Progenitor cell of endocrine pancreas (in vitro differentiated cells): ENCODE data around the gene TET2. TPM values are rescaled to one million over a fixed set of nuclear protein-coding genes. Genes with fewer than 3 reads are reported as not detected.

Source experiments
- DNase-seq: peaks from one replicate; pipeline ENCODE4 v3.0.0; 2021; ENCODE audit warnings: low spot score; ENCODE audit not compliant: unreplicated experiment
- H3K27ac Mint-ChIP-seq: 2 replicates; pipeline ENCODE4 v1.8.0; 2021; ENCODE audit warnings: mild to moderate bottlenecking, moderate library complexity, mixed read lengths
- H3K27me3 Mint-ChIP-seq: 2 replicates; pipeline ENCODE4 v1.8.0; 2021; ENCODE audit warnings: mixed read lengths
- H3K36me3 Mint-ChIP-seq: 2 replicates; pipeline ENCODE4 v1.8.0; 2022; ENCODE audit warnings: mixed read lengths; ENCODE audit not compliant: insufficient read depth
- H3K4me1 Mint-ChIP-seq: 2 replicates; pipeline ENCODE4 v1.8.0; 2021; ENCODE audit warnings: low read depth, mixed read lengths
- H3K4me3 Mint-ChIP-seq: 2 replicates; pipeline ENCODE4 v1.8.0; 2021; ENCODE audit warnings: low read depth, mild to moderate bottlenecking, moderate library complexity, mixed read lengths
- H3K9me3 Mint-ChIP-seq: 2 replicates; pipeline ENCODE4 v1.8.0; 2021; ENCODE audit warnings: low read depth, mixed read lengths
- total RNA-seq: library from RNA; stranded (reverse); gene quantifications from 2 replicates; pipeline ENCODE4 v1.2.1, GENCODE V29; 2021
- TF ChIP-seq, protein P1 (sequence below): fragments of 200-600 bp; sonication (generic); IDR thresholded peaks from one replicate; pipeline ENCODE4 v1.5.0; 2021; ENCODE audit warnings: antibody characterized with exemption, mild to moderate bottlenecking; ENCODE audit not compliant: unreplicated experiment

Gene TET2
- total RNA-seq, 1 donor from 2014 or later, result 37.2 TPM

- Mint-ChIP-seq H3K4me1 (peaks cover 24% of the 10 kb centered on the region), H3K4me3 (peak overlapping the region; percentile 93), H3K27ac (no peak overlapping the region), H3K9me3 (no peaks in the 10 kb centered on the region), H3K27me3 (peaks cover 13% of the 10 kb centered on the region), H3K36me3 (no peaks in the 10 kb centered on the region)
- TF ChIP-seq, protein P1, sequence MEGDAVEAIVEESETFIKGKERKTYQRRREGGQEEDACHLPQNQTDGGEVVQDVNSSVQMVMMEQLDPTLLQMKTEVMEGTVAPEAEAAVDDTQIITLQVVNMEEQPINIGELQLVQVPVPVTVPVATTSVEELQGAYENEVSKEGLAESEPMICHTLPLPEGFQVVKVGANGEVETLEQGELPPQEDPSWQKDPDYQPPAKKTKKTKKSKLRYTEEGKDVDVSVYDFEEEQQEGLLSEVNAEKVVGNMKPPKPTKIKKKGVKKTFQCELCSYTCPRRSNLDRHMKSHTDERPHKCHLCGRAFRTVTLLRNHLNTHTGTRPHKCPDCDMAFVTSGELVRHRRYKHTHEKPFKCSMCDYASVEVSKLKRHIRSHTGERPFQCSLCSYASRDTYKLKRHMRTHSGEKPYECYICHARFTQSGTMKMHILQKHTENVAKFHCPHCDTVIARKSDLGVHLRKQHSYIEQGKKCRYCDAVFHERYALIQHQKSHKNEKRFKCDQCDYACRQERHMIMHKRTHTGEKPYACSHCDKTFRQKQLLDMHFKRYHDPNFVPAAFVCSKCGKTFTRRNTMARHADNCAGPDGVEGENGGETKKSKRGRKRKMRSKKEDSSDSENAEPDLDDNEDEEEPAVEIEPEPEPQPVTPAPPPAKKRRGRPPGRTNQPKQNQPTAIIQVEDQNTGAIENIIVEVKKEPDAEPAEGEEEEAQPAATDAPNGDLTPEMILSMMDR, result no peak
- no peak for DNase-seq
Observed at GRCh38 chr4:105148356-105148755, 1.7 kb downstream of the TET2 start.

DNA sequence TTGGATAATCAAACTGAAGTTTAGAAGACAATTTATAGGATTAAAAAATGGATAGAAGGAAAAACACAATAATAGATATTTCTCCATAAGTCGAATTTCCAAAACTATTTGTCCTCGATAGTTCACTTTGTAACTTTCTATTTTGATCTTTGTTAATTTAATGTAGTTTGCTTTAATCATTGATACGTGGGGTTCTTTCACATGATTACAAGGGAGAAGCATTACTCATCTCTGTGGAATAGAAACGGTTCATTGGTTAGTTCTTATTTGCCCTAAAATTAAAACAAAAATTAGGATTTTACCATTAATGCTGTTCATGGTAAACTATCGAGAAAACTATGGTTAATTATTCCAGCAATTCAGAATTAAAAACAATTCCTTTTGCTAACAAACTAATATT lies 2.1 kb downstream of the TET2 start:
- TF ChIP-seq, protein P1, result no peak
- no peaks in the 10 kb centered on the region for H3K9me3 Mint-ChIP-seq
- H3K4me3 Mint-ChIP-seq, result peak overlapping the region; percentile 35
- H3K4me1 Mint-ChIP-seq, result peaks cover 21% of the 10 kb centered on the region
- H3K36me3 Mint-ChIP-seq, result no peaks in the 10 kb centered on the region
- H3K27ac Mint-ChIP-seq, result peak overlapping the region; percentile 42
- peaks cover 13% of the 10 kb centered on the region for H3K27me3 Mint-ChIP-seq
- no peak for DNase-seq

DNA sequence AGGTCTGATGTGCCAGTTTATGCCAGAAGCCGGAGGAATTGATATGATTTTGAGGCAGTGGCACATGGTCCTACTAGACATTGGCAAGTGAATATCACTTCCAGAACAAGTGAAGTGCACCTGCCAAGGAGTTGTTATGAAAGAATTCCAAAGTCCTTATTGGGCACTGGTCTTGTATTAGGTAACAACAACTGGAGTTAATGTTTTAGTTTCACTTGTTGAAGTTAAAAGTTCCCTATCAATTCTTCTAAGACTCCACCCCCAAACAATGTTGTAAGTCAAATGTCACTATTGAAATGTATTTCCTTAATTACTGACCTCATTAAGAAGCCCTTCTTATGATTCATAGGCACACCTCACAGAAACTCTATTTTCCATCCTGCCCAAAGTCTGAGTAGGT lies 3.1 kb downstream of the TET2 start:
- TF ChIP-seq, protein P1, result no peak
- Mint-ChIP-seq H3K9me3 (no peaks in the 10 kb centered on the region), H3K4me1 (peaks cover 21% of the 10 kb centered on the region), H3K27ac (no peak overlapping the region), H3K36me3 (no peaks in the 10 kb centered on the region), H3K4me3 (no peak overlapping the region), H3K27me3 (peaks cover 7% of the 10 kb centered on the region)
- DNase-seq, result no peak

- H3K27me3 Mint-ChIP-seq, result peaks cover 4% of the 10 kb centered on the region
- peaks cover 19% of the 10 kb centered on the region for H3K4me1 Mint-ChIP-seq
- H3K27ac Mint-ChIP-seq, result no peak overlapping the region
- H3K4me3 Mint-ChIP-seq, result no peak overlapping the region
- H3K36me3 Mint-ChIP-seq, result peaks cover 2% of the 10 kb centered on the region
- TF ChIP-seq, protein P1, result no peak
- no peaks in the 10 kb centered on the region for H3K9me3 Mint-ChIP-seq
- DNase-seq, result no peak
Observed at GRCh38 chr4:105150503-105150902, 3.8 kb downstream of the TET2 start.

DNA sequence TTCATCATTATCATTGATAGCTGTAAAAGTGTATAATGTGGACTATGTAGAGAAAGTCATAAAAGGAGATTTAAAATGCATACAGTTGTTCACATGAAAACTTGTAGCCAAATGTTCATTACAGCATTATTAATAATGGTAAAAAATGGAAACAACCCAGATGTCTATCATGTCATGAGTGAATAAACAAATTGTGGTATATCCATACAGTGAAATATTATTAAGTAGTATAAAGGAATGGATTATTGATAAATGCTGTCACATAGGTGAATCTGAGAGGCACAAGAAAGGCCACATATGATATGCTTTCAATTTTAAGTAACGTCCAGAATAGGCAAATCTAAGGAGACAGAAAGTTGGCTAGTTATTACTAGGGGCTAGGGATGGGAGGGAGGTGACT lies 7.1 kb downstream of the TET2 start:
- H3K36me3 Mint-ChIP-seq, result peaks cover 2% of the 10 kb centered on the region
- TF ChIP-seq, protein P1, result no peak

More for the DNA sequence above, 7.1 kb downstream of the TET2 start:
- Mint-ChIP-seq H3K4me1 (peaks cover 11% of the 10 kb centered on the region), H3K4me3 (no peak overlapping the region), H3K27me3 (peaks cover 2% of the 10 kb centered on the region), H3K27ac (no peak overlapping the region), H3K9me3 (no peaks in the 10 kb centered on the region)
- DNase-seq, result no peak
